Parietal lobe (tissue), 2 donors: ENCODE data around the gene PPP1R7. TPM values are rescaled to one million over a fixed set of nuclear protein-coding genes. Genes with fewer than 3 reads are reported as not detected.

Source experiments
- small RNA-seq: library from RNA; depleted of rRNA; stranded (forward); fragments of <200 nt; gene quantifications from one replicate; pipeline ENCODE3, GENCODE V24; 2014; ENCODE audit warnings: low replicate concordance
- total RNA-seq: library from RNA; depleted of rRNA; stranded (reverse); fragments of >200 nt; gene quantifications from one replicate; pipeline ENCODE4 v1.2.3, GENCODE V29; 2014

PPP1R7 gene, protein sequence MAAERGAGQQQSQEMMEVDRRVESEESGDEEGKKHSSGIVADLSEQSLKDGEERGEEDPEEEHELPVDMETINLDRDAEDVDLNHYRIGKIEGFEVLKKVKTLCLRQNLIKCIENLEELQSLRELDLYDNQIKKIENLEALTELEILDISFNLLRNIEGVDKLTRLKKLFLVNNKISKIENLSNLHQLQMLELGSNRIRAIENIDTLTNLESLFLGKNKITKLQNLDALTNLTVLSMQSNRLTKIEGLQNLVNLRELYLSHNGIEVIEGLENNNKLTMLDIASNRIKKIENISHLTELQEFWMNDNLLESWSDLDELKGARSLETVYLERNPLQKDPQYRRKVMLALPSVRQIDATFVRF
- 35.1 TPM for total RNA-seq

DNA sequence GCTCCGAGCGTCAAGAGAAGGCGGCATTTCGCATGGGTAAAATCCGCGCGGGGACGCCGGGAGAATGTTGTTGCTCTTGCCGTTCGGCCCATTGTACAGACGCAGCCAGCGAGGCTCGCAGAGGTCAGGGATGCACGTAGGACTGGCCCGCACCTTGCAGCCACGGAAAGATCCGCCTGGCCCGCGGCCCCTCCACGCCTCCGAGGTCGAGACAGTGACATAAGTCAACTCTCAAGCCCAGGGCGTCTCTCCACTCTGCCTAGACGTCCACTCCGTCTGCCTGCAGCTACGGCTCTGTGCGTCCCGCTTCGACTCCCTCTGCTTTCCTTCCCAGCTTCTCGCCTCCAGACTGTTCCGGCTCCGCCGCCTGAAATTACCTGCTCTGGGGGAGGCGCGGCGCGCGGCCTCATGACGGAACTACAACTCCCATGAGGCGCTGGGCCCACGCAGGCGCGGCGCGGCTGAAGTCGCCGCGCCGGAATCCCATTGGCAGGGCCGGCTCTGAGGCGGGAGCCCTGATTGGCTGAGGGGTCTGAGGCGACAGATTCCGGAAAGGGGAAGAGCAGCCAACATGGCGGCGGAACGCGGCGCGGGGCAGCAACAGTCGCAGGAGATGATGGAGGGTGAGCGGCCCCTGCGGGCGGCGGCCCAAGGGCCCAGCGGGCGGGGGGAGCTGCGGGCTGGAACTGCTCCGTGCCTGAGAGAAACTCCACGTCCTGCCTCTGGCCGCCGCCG, at the start of gene PPP1R7:
Gene PPP1R7, plus strand, starts transcription at position 543 of the 735 bp plus-strand sequence. Its CDS starts 29 bp downstream, at position 572.

DNA sequence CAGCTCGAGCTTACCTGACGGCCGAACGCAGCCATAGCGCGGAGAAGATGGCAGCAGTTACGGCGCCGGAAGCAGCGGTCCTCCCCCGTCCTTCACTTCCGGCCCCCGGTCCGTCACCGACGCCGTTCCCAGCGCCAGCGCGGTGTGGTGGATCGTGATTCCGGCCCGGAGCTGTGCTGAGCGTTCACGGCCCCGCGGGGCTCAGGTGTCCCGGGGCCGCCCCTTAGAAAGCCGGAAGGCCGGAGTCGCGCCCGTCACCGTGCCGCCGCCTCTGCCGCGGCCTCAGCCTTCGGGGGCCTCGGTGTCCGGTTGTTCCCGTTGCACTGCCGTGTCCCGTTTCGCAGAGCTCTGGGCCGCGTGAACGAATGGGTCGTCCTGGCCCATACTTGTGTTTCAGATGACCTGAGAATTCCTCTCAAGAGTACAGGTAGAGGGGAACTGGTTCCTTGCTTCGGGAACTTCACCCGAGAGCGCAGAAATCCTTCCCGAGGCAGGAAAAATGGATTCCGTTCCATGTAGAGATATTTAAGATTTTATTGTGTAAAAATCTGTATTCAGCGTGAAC, 47.9 kb upstream of the PPP1R7 start, which contains the start of gene MTERF4:
Gene MTERF4, minus strand, starts transcription at position 49 of the 565 bp plus-strand sequence. Its CDS starts 14 bp downstream, at position 35.

DNA sequence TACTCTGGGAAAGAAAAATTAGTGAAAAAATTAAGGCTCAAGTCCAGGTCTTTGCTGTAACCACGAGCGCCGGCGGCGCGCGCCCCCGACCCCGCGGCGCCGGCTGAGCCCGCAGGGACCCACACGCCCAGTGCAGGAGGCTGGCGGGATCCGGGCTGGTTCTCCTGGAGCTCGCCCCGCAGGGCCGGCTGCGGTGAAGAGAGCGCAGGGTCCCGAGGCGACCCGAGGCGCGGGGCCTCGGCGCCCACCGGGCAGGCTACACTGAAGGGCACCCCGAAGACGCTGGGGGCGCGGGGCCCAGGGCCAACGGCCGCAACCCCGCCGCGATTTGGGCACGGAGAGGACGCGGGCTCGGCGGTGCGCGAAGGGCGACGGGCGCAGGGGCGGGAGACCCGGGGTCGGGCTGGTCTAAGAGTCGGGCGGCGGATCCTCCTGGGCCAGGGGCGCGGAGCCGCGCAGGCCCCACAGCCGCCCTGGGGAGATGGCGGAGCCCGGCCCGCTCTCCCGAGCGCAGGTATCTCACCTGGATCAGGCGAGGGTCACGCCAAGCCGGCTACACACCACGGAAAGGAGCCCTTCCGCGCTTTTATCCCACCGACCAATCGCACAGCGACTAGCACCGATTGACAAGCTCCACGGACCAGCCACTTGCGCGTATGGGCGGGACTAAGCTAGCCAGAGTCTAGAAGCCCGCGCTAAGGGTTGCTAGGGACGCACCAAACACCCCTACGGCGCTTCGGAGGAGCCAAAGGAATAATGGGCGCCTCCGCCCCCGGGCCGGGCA, 1.2 kb upstream of the PPP1R7 start, which contains the start of gene PASK:
Gene PASK, minus strand, starts transcription at position 582 of the 784 bp plus-strand sequence. CDS start 6,440 bp downstream, outside the sequence.

DNA sequence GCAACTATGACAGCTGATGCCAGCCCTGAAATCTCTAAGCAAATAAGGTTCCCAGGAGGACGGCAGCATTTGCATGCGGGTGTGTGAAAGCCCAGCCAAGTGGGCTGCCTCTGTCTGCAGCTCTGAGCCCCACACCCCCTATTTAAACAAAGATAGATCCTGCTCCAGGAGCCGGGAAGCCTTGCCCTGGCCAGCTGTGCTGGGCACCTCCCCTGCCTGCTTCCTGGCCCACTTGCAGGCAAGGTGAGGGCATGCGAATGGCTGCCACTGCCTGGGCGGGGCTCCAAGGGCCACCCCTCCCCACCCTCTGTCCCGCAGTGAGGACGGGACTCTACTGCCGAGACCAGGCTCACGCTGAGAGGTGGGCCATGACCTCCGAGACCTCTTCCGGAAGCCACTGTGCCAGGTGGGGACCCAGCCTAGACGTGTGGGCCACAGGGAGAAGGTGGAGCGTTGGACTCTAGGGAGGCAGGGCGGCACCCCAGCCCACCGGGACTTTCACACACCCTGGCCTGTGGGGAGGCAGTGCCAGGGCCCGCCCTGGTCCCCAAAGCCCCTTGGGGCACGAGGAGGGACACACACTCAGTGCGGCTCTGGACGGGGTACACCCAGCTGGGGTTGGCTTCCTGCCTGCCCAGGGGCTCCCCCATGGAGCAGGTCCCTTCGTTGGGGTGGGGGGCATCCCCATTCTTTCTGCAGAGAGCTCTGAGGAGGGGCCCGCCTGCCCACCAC, 38.3 kb downstream of the PPP1R7 start, which contains the start of gene ANO7:
Gene ANO7, plus strand, starts transcription at position 317 of the 732 bp plus-strand sequence. CDS start 1,387 bp downstream, outside the sequence.

Small RNA genes within 50 kb of the gene (small RNA-seq; reads per million reads assigned to genes)
- gene AC005237.2, result not detected

Other genes with a start within 250 kb of the PPP1R7 start
- gene CROCC2, start 244.1 kb upstream of the PPP1R7 start, total RNA-seq, result under 0.01 TPM
- 5.6 TPM for gene SNED1, start 151.8 kb upstream of the PPP1R7 start, total RNA-seq
- 70.4 TPM for gene MTERF4, start 48.2 kb upstream of the PPP1R7 start, total RNA-seq
- gene PASK, start 995 bp upstream of the PPP1R7 start, total RNA-seq, result 21.9 TPM
- gene ANO7, start 38.2 kb downstream of the PPP1R7 start, total RNA-seq, result 0.63 TPM
- gene HDLBP, start 165.2 kb downstream of the PPP1R7 start, total RNA-seq, result 209 TPM
- gene SEPTIN2, start 165.5 kb downstream of the PPP1R7 start, total RNA-seq, result 340 TPM
- gene FARP2, start 205.8 kb downstream of the PPP1R7 start, total RNA-seq, result 47.0 TPM